ENCODE data around the gene PIP5K1B. TPM values are rescaled to one million over a fixed set of nuclear protein-coding genes. Genes with fewer than 3 reads are reported as not detected.

The PIP5K1B gene
- total RNA-seq, 1 experiment from 2014 or later = not detected

DNA sequence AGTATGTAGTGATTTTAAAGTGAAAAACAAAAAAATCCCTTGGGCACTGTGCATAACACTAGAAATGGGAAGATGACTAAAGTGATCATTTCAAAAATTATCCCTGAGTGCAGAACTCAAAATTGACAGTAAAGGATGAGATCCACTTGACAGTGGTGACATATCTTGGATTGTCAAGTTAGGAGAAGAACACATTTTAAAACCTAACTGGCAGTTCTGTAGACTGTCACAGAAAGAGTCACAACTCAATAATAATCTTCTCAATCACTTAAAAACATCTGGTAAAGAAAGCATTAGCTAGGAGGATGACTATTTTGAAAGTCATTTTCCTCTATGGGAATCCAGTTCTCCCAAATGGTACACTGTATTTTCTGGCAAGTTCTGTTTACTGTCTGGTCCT is 127.1 kb downstream of the PIP5K1B start:
- BruUV-seq (replicated peaks) = no TSS peak
- no peak for DNase-seq (ENCODE audit: low spot score)
- no peak overlapping the region for H3K4me3 ChIP-seq (ENCODE audit: low read depth, low read length, poor library complexity, severe bottlenecking)
- ChIA-PET CTCF (no interaction called here), POLR2A (ENCODE audit: low non-redundant PET) (no interaction called here)
- H3K27me3 ChIP-seq (replicated peaks; ENCODE audit: insufficient read depth, low read depth, low read length, poor library complexity) = peaks cover 13% of the 10 kb centered on the region
- no peak for TF ChIP-seq EZH2 (IDR thresholded peaks at IDR 0.05; ENCODE audit: borderline replicate concordance, low read depth, low read length, poor library complexity, severe bottlenecking)
- TF ChIP-seq, protein P1, sequence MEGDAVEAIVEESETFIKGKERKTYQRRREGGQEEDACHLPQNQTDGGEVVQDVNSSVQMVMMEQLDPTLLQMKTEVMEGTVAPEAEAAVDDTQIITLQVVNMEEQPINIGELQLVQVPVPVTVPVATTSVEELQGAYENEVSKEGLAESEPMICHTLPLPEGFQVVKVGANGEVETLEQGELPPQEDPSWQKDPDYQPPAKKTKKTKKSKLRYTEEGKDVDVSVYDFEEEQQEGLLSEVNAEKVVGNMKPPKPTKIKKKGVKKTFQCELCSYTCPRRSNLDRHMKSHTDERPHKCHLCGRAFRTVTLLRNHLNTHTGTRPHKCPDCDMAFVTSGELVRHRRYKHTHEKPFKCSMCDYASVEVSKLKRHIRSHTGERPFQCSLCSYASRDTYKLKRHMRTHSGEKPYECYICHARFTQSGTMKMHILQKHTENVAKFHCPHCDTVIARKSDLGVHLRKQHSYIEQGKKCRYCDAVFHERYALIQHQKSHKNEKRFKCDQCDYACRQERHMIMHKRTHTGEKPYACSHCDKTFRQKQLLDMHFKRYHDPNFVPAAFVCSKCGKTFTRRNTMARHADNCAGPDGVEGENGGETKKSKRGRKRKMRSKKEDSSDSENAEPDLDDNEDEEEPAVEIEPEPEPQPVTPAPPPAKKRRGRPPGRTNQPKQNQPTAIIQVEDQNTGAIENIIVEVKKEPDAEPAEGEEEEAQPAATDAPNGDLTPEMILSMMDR (conservative IDR thresholded peaks at IDR 0.05; ENCODE audit: low read depth, low read length) = no peak
- no peaks in the 10 kb centered on the region for H3K36me3 ChIP-seq (ENCODE audit: insufficient read depth, low read length, poor library complexity, severe bottlenecking)
- intact Hi-C loops (cut with micrococcal nuclease; ENCODE audit: unreplicated experiment) = no loop called here
- no peak overlapping the region for H3K27ac ChIP-seq (ENCODE audit: low read depth, low read length, poor library complexity, severe bottlenecking)
- no peaks in the 10 kb centered on the region for H3K4me1 ChIP-seq (ENCODE audit: insufficient read depth, low read length, poor library complexity, severe bottlenecking)
- no peaks in the 10 kb centered on the region for H3K9me3 ChIP-seq (ENCODE audit: low read depth, low read length, poor library complexity, severe bottlenecking)

DNA sequence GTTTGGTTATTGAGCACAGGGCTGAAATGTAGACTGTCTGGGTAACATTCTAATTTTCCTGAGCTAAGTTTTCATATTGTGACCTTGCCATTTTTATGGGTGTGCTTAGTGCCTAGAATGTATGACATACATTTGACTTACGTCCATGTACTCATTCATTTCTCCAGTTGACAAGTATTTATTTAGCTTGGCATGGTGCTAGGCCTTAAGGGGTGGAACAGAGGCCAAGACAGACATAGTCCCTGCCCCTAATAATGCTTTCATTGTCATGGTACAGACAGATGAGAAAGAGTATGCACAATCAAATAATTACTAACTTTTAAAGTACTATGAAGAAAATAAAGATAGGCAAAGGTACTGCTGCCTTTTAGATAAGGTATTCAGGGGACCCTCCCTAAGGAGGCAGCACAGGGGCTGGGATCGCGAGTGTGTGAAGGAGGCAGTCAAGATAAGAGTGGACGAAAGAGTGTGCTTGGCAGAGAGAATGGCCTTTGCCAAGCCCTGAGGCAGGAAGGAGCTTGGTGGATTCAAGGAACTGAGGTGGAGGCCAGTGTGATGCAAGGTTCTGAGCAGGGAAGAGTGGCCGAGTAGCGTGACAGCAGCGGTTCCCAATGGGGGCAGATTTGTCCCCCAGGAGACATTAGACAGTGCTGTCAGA is 128.0 kb downstream of the PIP5K1B start:
- TF ChIP-seq, protein P1 (conservative IDR thresholded peaks at IDR 0.05; ENCODE audit: low read depth, low read length) = no peak
- TF ChIP-seq EZH2 (IDR thresholded peaks at IDR 0.05; ENCODE audit: borderline replicate concordance, low read depth, low read length, poor library complexity, severe bottlenecking) = no peak
- intact Hi-C loops (cut with micrococcal nuclease; ENCODE audit: unreplicated experiment) = no loop called here
- Histone ChIP-seq H3K36me3 (ENCODE audit: insufficient read depth, low read length, poor library complexity, severe bottlenecking) (no peaks in the 10 kb centered on the region), H3K4me3 (ENCODE audit: low read depth, low read length, poor library complexity, severe bottlenecking) (no peak overlapping the region), H3K27ac (ENCODE audit: low read depth, low read length, poor library complexity, severe bottlenecking) (no peak overlapping the region), H3K4me1 (ENCODE audit: insufficient read depth, low read length, poor library complexity, severe bottlenecking) (no peaks in the 10 kb centered on the region), H3K9me3 (ENCODE audit: low read depth, low read length, poor library complexity, severe bottlenecking) (no peaks in the 10 kb centered on the region), H3K27me3 (replicated peaks; ENCODE audit: insufficient read depth, low read depth, low read length, poor library complexity) (peaks cover 13% of the 10 kb centered on the region)
- CTCF ChIA-PET = interaction anchor here (0.5 to 0.6 kb wide), 2 partner anchors 167 to 239 kb away, joined by 3 to 5 read pairs; no protein-coding TSS in a partner anchor
- BruUV-seq (replicated peaks) = no TSS peak
- no peak for DNase-seq (ENCODE audit: low spot score)
- POLR2A ChIA-PET (ENCODE audit: low non-redundant PET) = no interaction called here

DNA sequence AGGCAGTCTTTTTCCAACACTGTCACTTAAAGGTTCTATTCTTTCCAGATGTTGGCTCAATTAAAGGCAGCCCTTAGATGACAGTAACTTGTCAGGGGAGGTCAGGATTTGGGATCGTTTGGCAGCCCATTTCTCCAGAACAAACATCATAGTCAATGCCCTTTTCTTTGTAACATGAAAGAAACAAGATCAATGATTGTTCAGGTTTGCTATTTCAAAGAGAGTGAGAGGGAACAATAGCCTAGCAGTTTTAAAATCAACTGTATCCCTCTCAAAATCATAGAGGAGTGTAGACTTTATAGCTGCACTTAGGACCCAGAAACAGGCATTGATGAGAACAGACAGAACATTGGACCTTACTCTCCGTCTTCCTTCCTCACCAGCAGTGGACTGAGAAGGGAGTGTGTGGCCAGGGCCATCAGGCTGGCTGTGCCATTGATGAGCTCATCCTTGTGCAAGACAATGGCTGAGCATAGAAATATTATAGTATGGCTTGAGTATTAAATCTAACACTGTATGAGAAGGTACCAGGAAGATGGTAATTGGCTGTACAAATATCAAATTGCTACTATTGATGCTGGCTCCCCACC is 130.0 kb downstream of the PIP5K1B start:
- Histone ChIP-seq H3K27ac (ENCODE audit: low read depth, low read length, poor library complexity, severe bottlenecking) (no peak overlapping the region), H3K9me3 (ENCODE audit: low read depth, low read length, poor library complexity, severe bottlenecking) (no peaks in the 10 kb centered on the region), H3K27me3 (replicated peaks; ENCODE audit: insufficient read depth, low read depth, low read length, poor library complexity) (peaks cover 9% of the 10 kb centered on the region), H3K4me3 (ENCODE audit: low read depth, low read length, poor library complexity, severe bottlenecking) (no peak overlapping the region), H3K4me1 (ENCODE audit: insufficient read depth, low read length, poor library complexity, severe bottlenecking) (no peaks in the 10 kb centered on the region), H3K36me3 (ENCODE audit: insufficient read depth, low read length, poor library complexity, severe bottlenecking) (no peaks in the 10 kb centered on the region)
- intact Hi-C loops (cut with micrococcal nuclease; ENCODE audit: unreplicated experiment) = no loop called here
- TF ChIP-seq, protein P1 (conservative IDR thresholded peaks at IDR 0.05; ENCODE audit: low read depth, low read length) = no peak
- no peak for TF ChIP-seq EZH2 (IDR thresholded peaks at IDR 0.05; ENCODE audit: borderline replicate concordance, low read depth, low read length, poor library complexity, severe bottlenecking)
- BruUV-seq (replicated peaks) = no TSS peak
- ChIA-PET CTCF (no interaction called here), POLR2A (ENCODE audit: low non-redundant PET) (no interaction called here)
- no peak for DNase-seq (ENCODE audit: low spot score)
